Esophagus muscularis mucosa (tissue), 3 donors: Measurements from ENCODE around the gene RABL2A.
"Not testable (repeated sequence)": the region's sequence is repeated elsewhere in the genome, so short reads cannot be mapped to it uniquely, and the experiment has no call there.

Experiments
- CTCF ChIP-seq, 3 experiments: fragments of 200-600 bp in 2 of 3; fragments of 450-650 bp in 1 of 3; sonication (generic) in 2 of 3; IDR thresholded peaks; one replicate each; pipeline ENCODE4 v1.5.1; 2017 to 2019; ENCODE audit warnings: antibody characterized with exemption in 3 of 3, mild to moderate bottlenecking in 2 of 3, moderate library complexity in 1 of 3
- POLR2A ChIP-seq: fragments of 450-650 bp; IDR thresholded peaks from one replicate; pipeline ENCODE4 v1.6.1; 2017; ENCODE audit warnings: antibody characterized with exemption, moderate library complexity, mild to moderate bottlenecking, low read depth

DNA sequence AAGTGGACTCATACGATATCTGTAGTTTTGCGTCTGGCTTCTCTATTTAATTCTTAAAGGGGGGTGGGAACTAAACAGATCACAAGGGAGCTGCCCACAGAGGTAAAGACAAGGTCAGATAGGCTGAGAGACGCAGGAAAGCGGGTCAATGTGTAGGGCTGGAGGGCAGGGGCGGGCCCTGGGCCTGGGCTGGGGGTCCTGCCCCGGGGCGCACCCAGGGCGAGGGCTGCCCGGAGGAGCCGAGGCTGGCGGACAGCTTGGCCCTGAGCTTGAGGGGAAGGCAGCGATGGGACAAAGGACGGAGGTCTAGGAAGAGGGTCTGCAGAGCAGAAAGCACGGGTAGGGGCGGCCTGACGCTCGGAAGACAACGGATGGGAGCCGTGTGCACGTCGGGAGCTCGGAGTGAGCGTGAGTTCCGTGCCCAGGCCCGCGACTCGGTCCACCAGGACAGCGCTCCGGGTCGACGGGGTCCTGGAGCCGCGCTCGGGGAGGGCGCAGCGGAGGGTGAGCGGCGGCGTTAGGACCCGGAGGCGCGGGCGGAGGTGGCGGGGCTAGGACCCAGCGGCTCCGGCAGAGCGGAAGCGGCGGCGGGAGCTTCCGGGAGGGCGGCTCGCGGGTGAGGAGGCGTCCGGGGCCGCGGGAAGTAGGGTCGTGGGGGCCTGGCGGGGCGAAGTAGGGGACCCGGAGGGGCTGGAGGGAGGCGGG, 43.4 kb upstream of the RABL2A start:
- TF ChIP-seq CTCF (IDR thresholded peaks at IDR 0.05); POLR2A: not testable (repeated sequence)
